ENCODE results near the gene TRPM2. TPM values are rescaled to one million over a fixed set of nuclear protein-coding genes. Genes with fewer than 3 reads are reported as not detected.

Gene TRPM2
- total and polyA plus RNA-seq, 2 of the 8 experiments (the other 6 are each of a cell fraction or from before 2014, with no cell fraction given) = 0.27 to 0.28 TPM

GRCh38 chr21:44462834-44463200 is 109.4 kb downstream of the TRPM2 start:
- Histone ChIP-seq H3K4ac (replicated peaks; ENCODE audit: insufficient read length, low read depth, low read length) (no peak overlapping the region), H3K27ac (ENCODE audit: low read depth, low read length) (no peak overlapping the region), H4K8ac (ENCODE audit: extremely low read depth, insufficient read depth, low read length) (0 out of 2 replicates have a peak overlapping the region, but pooled peaks have one; percentile 25), H3K56ac (replicated peaks; ENCODE audit: insufficient read length, low read depth, low read length) (no peak overlapping the region), H3K14ac (ENCODE audit: insufficient read length) (no peak overlapping the region), H3K79me2 (ENCODE audit: control insufficient read depth in 1 of 2, insufficient read depth in 2 of 2, low read length in 2 of 2) (no peaks in the 10 kb centered on the region), H3K4me3 (ENCODE audit: extremely low read depth in 1 of 4, insufficient read depth in 2 of 4, low read depth in 3 of 4, low read length in 4 of 4) (no peak overlapping the region), H4K5ac (ENCODE audit: insufficient read length, low read depth, low read length) (no peak overlapping the region), H3K27me3 (replicated peaks in 1 of 4; ENCODE audit: control insufficient read depth in 3 of 4, extremely low read depth in 1 of 4, insufficient read depth in 3 of 4, low read length in 3 of 4) (no peaks in the 10 kb centered on the region), H2AK5ac (ENCODE audit: low read depth, low read length) (no peak overlapping the region), H3K79me1 (ENCODE audit: low read depth, low read length) (no peaks in the 10 kb centered on the region), H2BK15ac (ENCODE audit: low read length) (no peak overlapping the region), H2AFZ (ENCODE audit: low read length) (no peak overlapping the region), H4K20me1 (replicated peaks in 1 of 2; ENCODE audit: control insufficient read depth in 1 of 2, insufficient read depth in 2 of 2, low read length in 2 of 2) (peaks cover 0 to 3% of the 10 kb centered on the region in 2 experiments), H3K9ac (replicated peaks in 1 of 4; ENCODE audit: extremely low read depth in 1 of 4, low read depth in 3 of 4, low read length in 3 of 4) (no peak overlapping the region), H2BK20ac (ENCODE audit: low read length) (no peak overlapping the region), H3K23ac (ENCODE audit: insufficient read length) (no peak overlapping the region), H3K23me2 (ENCODE audit: low read depth, low read length) (no peaks in the 10 kb centered on the region; the same call in 1 of the 2 replicates), H2BK120ac (replicated peaks; ENCODE audit: low read depth, low read length) (no peak overlapping the region), H3K4me1 (replicated peaks in 1 of 4; ENCODE audit: control insufficient read depth in 3 of 4, insufficient read depth in 4 of 4, low read length in 3 of 4) (peaks cover 0 to 2% (median 0%) of the 10 kb centered on the region in 4 experiments; a peak in 2 of 7 replicates), H2BK12ac (ENCODE audit: low read depth, low read length) (0 out of 2 replicates have a peak overlapping the region, but pooled peaks have one; percentile 27), H3K18ac (ENCODE audit: extremely low read depth, low read length) (no peak overlapping the region), H3K9me3 (ENCODE audit: insufficient read depth in 2 of 2, low read depth in 1 of 2, low read length in 1 of 2) (no peaks in the 10 kb centered on the region), H3K4me2 (ENCODE audit: insufficient read depth in 1 of 2, low read depth in 2 of 2, low read length in 2 of 2) (no peak overlapping the region), H3K36me3 (ENCODE audit: control insufficient read depth in 2 of 4, insufficient read depth in 4 of 4, low read length in 3 of 4) (no peaks in the 10 kb centered on the region), H2BK5ac (ENCODE audit: low read depth, low read length) (0 out of 2 replicates have a peak overlapping the region, but pooled peaks have one; percentile 44), H4K91ac (replicated peaks; ENCODE audit: insufficient read length, low read length) (no peak overlapping the region)
- ChIA-PET CTCF (ENCODE audit: partially characterized antibody) (interaction anchor here (1.1 kb wide), 1 partner anchor 20 kb away, joined by 3 read pairs; no protein-coding TSS in a partner anchor), POLR2A (ENCODE audit: partially characterized antibody) (interaction anchor here (1.3 kb wide), 1 partner anchor 13 kb away, joined by 3 read pairs; no protein-coding TSS in a partner anchor)
- FAIRE-seq (no peak), DNase-seq (ENCODE audit: low read depth in 1 of 2, low spot score in 2 of 2) (no peak)
- 69% methylated on average over 11 of the region's 11 CpGs; no CpG with 5 or more reads in 1 of the 2 experiments for WGBS, 2 experiments (ENCODE audit: extremely low coverage in 1 of 2, insufficient coverage in 1 of 2, insufficient read length in 1 of 2, insufficient replicate concordance in 2 of 2, low coverage in 1 of 2, low lambda C conversion rate in 2 of 2, missing lambda C conversion rate in 1 of 2)
- TF ChIP-seq SP1 (IDR thresholded peaks at IDR 0.05; ENCODE audit: low read depth, low read length) (no peak), TCF12 (IDR thresholded peaks at IDR 0.05; ENCODE audit: low read depth, low read length) (no peak), ZNF274 (IDR thresholded peaks at IDR 0.05; ENCODE audit: borderline replicate concordance, extremely low read depth, low read length) (no peak), TBP (IDR thresholded peaks at IDR 0.05; ENCODE audit: low read depth, low read length) (no peak), CTBP2 (IDR thresholded peaks at IDR 0.05; ENCODE audit: borderline replicate concordance, insufficient read depth, insufficient read length, low read length) (no peak), TAF7 (optimal IDR thresholded peaks at IDR 0.05; ENCODE audit: borderline replicate concordance, low read depth, low read length) (no peak)

Data from H1 (cell line).